PC-3 (cell line): ENCODE results near the gene PHF21B.

Source experiments
- CTCF ChIP-seq: fragments of 300-600 bp; sonication (generic); conservative IDR thresholded peaks from 2 replicates; pipeline ENCODE4 v1.5.1; 2017; ENCODE audit warnings: antibody characterized with exemption, low read depth, mild to moderate bottlenecking, low read length
- EZH2 ChIP-seq: fragments of 300-600 bp; sonication (generic); IDR thresholded peaks from one replicate; pipeline ENCODE4 v1.6.1; 2017; ENCODE audit warnings: antibody characterized with exemption, mild to moderate bottlenecking, low read length; ENCODE audit not compliant: unreplicated experiment
- EZH2phosphoT487 ChIP-seq: fragments of 300-600 bp; sonication (generic); IDR thresholded peaks from 2 replicates; pipeline ENCODE4 v1.6.1; 2018; ENCODE audit warnings: mild to moderate bottlenecking, antibody characterized with exemption, low read length, borderline replicate concordance

- no peak for TF ChIP-seq EZH2phosphoT487
- no peak for TF ChIP-seq CTCF
- TF ChIP-seq EZH2, result no peak
Observed at GRCh38 chr22:44831885-44832284, 177.9 kb downstream of the PHF21B start.
